B cell (primary cell): ENCODE measurements around the gene KRTAP20-4. TPM values are rescaled to one million over a fixed set of nuclear protein-coding genes. Genes with fewer than 3 reads are reported as not detected.

Source experiments
- ATAC-seq: fragments of 200-7000 bp; cut with Tn5 transposase; one replicate; pipeline ENCODE4 v1.10.0; 2021; ENCODE audit warnings: low read depth, mild to moderate bottlenecking, moderate number of reproducible peaks, moderate library complexity
- CTCF ChIA-PET: fragments of 350-600 bp; sonication (Branson Sonifier 250); formaldehyde crosslinking; loops from one replicate; lab custom pipeline; 2021; ENCODE audit warnings: antibody characterized with exemption, inconsistent platforms; lab: Charles Lee
- POLR2A ChIA-PET: fragments of 350-600 bp; sonication (Branson Sonifier 250); formaldehyde crosslinking; loops from one replicate; lab custom pipeline; 2021; ENCODE audit warnings: antibody characterized with exemption; lab: Charles Lee
- DNase-seq: peaks from one replicate; pipeline ENCODE4 v3.0.0; 2013
- H2AFZ ChIP-seq: 2 replicates; pipeline ENCODE4 v1.6.1; 2012; ENCODE audit warnings: mild to moderate bottlenecking, low read depth, low read length; ENCODE audit not compliant: insufficient read depth, poor library complexity, severe bottlenecking
- H3K27ac ChIP-seq, 2 donors: 1 replicate in 1 of 2; 2 replicates in 1 of 2; pipeline ENCODE4 v1.5.1; 2012 to 2013; ENCODE audit warnings: low read length in 2 of 2, mild to moderate bottlenecking in 2 of 2, moderate library complexity in 1 of 2
- H3K27me3 ChIP-seq, 4 experiments: fragments of 200-600 bp in 1 of 4; sonication (generic) in 1 of 4; replicated peaks in 1 of 4; 1 replicate in 2 of 4; 2 replicates in 2 of 4; pipeline versions ENCODE4 v1.6.1 to v1.7.0; 2013 to 2016; ENCODE audit warnings: low read length in 3 of 4, mild to moderate bottlenecking in 2 of 4, mixed read lengths in 1 of 4, moderate library complexity in 1 of 4; ENCODE audit not compliant: insufficient read depth in 4 of 4, control insufficient read depth in 3 of 4; ENCODE audit errors: control extremely low read depth in 1 of 4
- H3K36me3 ChIP-seq, 2 experiments: replicated peaks in 1 of 2; 1 replicate in 1 of 2; 2 replicates in 1 of 2; pipeline versions ENCODE4 v1.6.1 to v1.7.1; 2013; ENCODE audit warnings: low read length in 1 of 2; ENCODE audit not compliant: insufficient read depth in 2 of 2, control insufficient read depth in 1 of 2; ENCODE audit errors: control extremely low read depth in 1 of 2, extremely low read depth in 1 of 2
- H3K4me1 ChIP-seq, 2 donors: fragments of 200-600 bp in 1 of 2; sonication (generic) in 1 of 2; 1 replicate in 1 of 2; 2 replicates in 1 of 2; pipeline versions ENCODE4 v1.5.1 to v1.6.1; 2013 to 2017; ENCODE audit warnings: low read length in 2 of 2; ENCODE audit not compliant: control insufficient read depth in 2 of 2, insufficient read depth in 2 of 2
- H3K4me2 ChIP-seq: replicated peaks from 2 replicates; pipeline ENCODE3; 2012; ENCODE audit warnings: mild to moderate bottlenecking, low read depth, low read length; ENCODE audit not compliant: poor library complexity, severe bottlenecking
- H3K4me3 ChIP-seq, 5 experiments: fragments of 200-600 bp in 1 of 5; sonication (generic) in 1 of 5; 1 replicate in 3 of 5; 2 replicates in 2 of 5; pipeline versions ENCODE4 v1.5.1 to v1.7.0; 2011 to 2016; ENCODE audit warnings: low read length in 4 of 5, mild to moderate bottlenecking in 4 of 5, low read depth in 2 of 5, control low read depth in 1 of 5, moderate library complexity in 1 of 5; ENCODE audit not compliant: insufficient read depth in 1 of 5; ENCODE audit errors: control extremely low read depth in 1 of 5, extremely low read depth in 1 of 5
- H3K79me2 ChIP-seq: fragments of 200-600 bp; sonication (generic); one replicate; pipeline ENCODE4 v1.6.0; 2016; ENCODE audit warnings: low read length; ENCODE audit not compliant: control insufficient read depth, insufficient read depth
- H3K9ac ChIP-seq: fragments of 200-600 bp; sonication (generic); 2 replicates; pipeline ENCODE4 v1.6.1; 2017; ENCODE audit warnings: mild to moderate bottlenecking, low read length, moderate library complexity
- H3K9me3 ChIP-seq, 3 donors: one replicate each; pipeline versions ENCODE4 v1.6.1 to v1.7.1; 2013; ENCODE audit warnings: low read length in 2 of 3; ENCODE audit not compliant: control insufficient read depth in 2 of 3, insufficient read depth in 1 of 3; ENCODE audit errors: control extremely low read depth in 1 of 3
- H4K20me1 ChIP-seq: 2 replicates; pipeline ENCODE4 v1.6.0; 2012; ENCODE audit warnings: mild to moderate bottlenecking, low read length; ENCODE audit not compliant: insufficient read depth, control insufficient read depth, poor library complexity, severe bottlenecking
- H3K27ac Mint-ChIP-seq: one replicate; pipeline ENCODE4 v1.8.0; 2021; ENCODE audit warnings: mixed read lengths
- H3K27me3 Mint-ChIP-seq: one replicate; pipeline ENCODE4 v1.8.0; 2021; ENCODE audit warnings: mixed read lengths
- H3K4me1 Mint-ChIP-seq: one replicate; pipeline ENCODE4 v1.8.0; 2021; ENCODE audit warnings: mixed read lengths
- H3K4me3 Mint-ChIP-seq: one replicate; pipeline ENCODE4 v1.8.0; 2021; ENCODE audit warnings: mixed read lengths
- H3K9me3 Mint-ChIP-seq: one replicate; pipeline ENCODE4 v1.8.0; 2022; ENCODE audit warnings: mixed read lengths; ENCODE audit not compliant: insufficient read depth
- CTCF ChIP-seq: fragments of 200-600 bp; IDR thresholded peaks from one replicate; pipeline ENCODE4 v1.8.0; 2022; ENCODE audit warnings: antibody characterized with exemption, mild to moderate bottlenecking
- EZH2 ChIP-seq: IDR thresholded peaks from 2 replicates; pipeline ENCODE4 v1.6.1; 2012; ENCODE audit warnings: borderline replicate concordance, low read depth, mild to moderate bottlenecking, moderate library complexity, low read length; ENCODE audit not compliant: insufficient read depth, poor library complexity, severe bottlenecking
- WGBS: methylation state at CpG from one replicate; pipeline ENCODE4 v1.1.5; 2013; ENCODE audit warnings: missing lambda C conversion rate; ENCODE audit not compliant: insufficient coverage; 5-methylcytosine and 5-hydroxymethylcytosine counted together
- intact Hi-C: fragments of 100-400 bp; cut with micrococcal nuclease; formaldehyde crosslinking; loops from one replicate; pipeline ENCODE4 v1.10.0; 2022
- polyA plus RNA-seq: library from polyadenylated mRNA; depleted of rRNA; stranded (reverse); fragments of >200 nt; gene quantifications from 2 replicates; pipeline ENCODE4 v1.2.3, GENCODE V29; 2012
- total RNA-seq, 2 donors: library from RNA; stranded (reverse); fragments of 120-200 nt in 1 of 2; gene quantifications; 1 replicate in 1 of 2; 2 replicates in 1 of 2; pipeline versions ENCODE4 v1.2.3 to v1.2.4, GENCODE V29; 2013 to 2022

The KRTAP20-4 gene
- total and polyA plus RNA-seq, 2 donors (not counting 1 experiment from before 2014, with no cell fraction given) = not detected

GRCh38 chr21:30615199-30615598 lies 5.2 kb upstream of the KRTAP20-4 start:
- no peaks in the 10 kb centered on the region for H3K4me1 Mint-ChIP-seq
- POLR2A ChIA-PET = no interaction called here
- H3K36me3 ChIP-seq = no peaks in the 10 kb centered on the region
- no peaks in the 10 kb centered on the region for H3K79me2 ChIP-seq
- H3K4me3 Mint-ChIP-seq = no peak overlapping the region
- ATAC-seq (no peak), DNase-seq (no peak)
- no peaks in the 10 kb centered on the region for H4K20me1 ChIP-seq
- H3K27ac Mint-ChIP-seq = no peak overlapping the region
- H3K9me3 Mint-ChIP-seq = peaks cover 9% of the 10 kb centered on the region
- no peak overlapping the region for H2AFZ ChIP-seq
- H3K9ac ChIP-seq = no peak overlapping the region
- no peaks in the 10 kb centered on the region for H3K27me3 ChIP-seq
- CTCF ChIA-PET = no interaction called here
- peaks cover 0 to 3% (median 0%) of the 10 kb centered on the region in 3 donors for H3K9me3 ChIP-seq
- TF ChIP-seq CTCF (no peak), EZH2 (no peak)
- H3K4me3 ChIP-seq = no peak overlapping the region
- H3K4me2 ChIP-seq = no peak overlapping the region
- no peak overlapping the region for H3K27ac ChIP-seq
- no peaks in the 10 kb centered on the region for H3K27me3 Mint-ChIP-seq
- H3K4me1 ChIP-seq = no peaks in the 10 kb centered on the region
- intact Hi-C loops = no loop called here

GRCh38 chr21:30616125-30616524 lies 4.3 kb upstream of the KRTAP20-4 start, which contains the start of gene KRTAP20-1:
KRTAP20-1 (plus strand) TSS chr21:30616425; CDS start chr21:30616455, 30 bp downstream.
- Histone ChIP-seq H2AFZ (no peak within 1 kb of the TSS), H3K9me3 (peaks cover 0 to 5% (median 0%) of the 10 kb centered on the region in 3 donors), H3K4me1 (no peaks in the 10 kb centered on the region), H3K4me3 (no peak within 1 kb of the TSS), H3K4me2 (no peak within 1 kb of the TSS), H3K36me3 (no peaks in the 10 kb centered on the region), H3K9ac (no peak within 1 kb of the TSS), H3K27ac (no peak within 1 kb of the TSS), H3K27me3 (no peaks in the 10 kb centered on the region), H3K79me2 (no peaks in the 10 kb centered on the region), H4K20me1 (no peaks in the 10 kb centered on the region)
- Mint-ChIP-seq H3K27me3 (no peaks in the 10 kb centered on the region), H3K4me3 (no peak within 1 kb of the TSS), H3K9me3 (peaks cover under 1% of the 10 kb centered on the region), H3K27ac (no peak within 1 kb of the TSS), H3K4me1 (no peaks in the 10 kb centered on the region)
- ATAC-seq (no peak), DNase-seq (no peak)
- intact Hi-C loops = no loop called here
- no CpG with 5 or more reads among the region's 2 CpGs for WGBS
- ChIA-PET POLR2A (no interaction called here), CTCF (no interaction called here)
- TF ChIP-seq EZH2 = no peak
